ENCODE data around the gene BIN1.

The BIN1 gene

DNA sequence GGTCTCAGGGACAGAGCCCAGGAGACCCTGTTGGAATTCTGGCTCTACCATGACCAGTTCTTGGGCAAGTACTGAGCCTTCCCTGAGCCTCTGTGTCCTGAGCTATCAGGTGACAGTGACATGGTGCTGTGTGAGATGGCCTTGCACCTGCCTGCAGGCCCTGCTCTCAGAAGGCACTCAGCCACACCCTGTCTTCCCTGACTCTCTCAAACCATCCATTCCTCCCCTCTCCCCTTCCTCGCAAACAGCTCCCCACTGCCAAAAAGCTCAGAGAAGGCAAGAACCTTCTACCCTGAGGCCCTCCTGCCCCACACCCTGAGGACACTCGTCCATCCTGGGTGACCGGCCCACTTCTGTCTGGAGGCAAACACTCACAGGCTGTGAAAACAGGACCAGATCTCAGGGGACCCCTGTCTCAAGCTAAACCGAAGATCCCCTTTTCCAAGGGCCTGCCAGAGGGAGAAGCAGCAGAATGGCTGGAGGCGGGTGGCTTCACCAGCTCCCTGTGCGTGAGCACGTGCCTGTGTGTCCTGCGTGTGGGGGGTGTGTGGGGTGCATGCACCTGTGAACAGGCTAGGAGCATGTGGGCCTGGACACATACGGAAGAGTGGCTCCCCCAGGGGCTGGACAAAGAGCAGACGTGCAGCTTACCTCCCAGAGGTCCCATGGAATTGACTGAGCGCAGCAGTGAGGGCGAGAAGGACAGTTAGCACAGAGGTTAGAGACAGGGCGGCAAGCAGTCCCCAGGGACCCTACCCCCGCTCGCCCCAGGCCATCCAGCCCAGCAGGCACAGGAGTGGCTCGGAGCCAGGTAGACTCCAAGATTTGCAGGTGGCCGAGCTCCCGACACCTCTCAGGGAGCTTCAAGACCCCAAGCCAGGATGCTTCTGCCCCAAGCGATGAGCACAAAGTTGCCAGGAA is 53.9 kb downstream of the BIN1 start:
- no peak for TF ChIP-seq Cebpa-rat (IDR thresholded peaks at IDR 0.05)
- Histone ChIP-seq H3K9me3 (replicated peaks in 1 of 11) (no peaks in the 10 kb centered on the region), H4K20me1 (peaks cover 0 to 72% (median 49%) of the 10 kb centered on the region in 11 experiments; a peak in 19 of 22 replicates), H3K9ac (peak overlapping the region in 5 of 11 experiments; percentile 9 to 49 (median 28); a peak in 5 of 22 replicates), H3K4me3 (no peak overlapping the region), H3K36me3 (peaks cover 6 to 71% (median 45%) of the 10 kb centered on the region in 11 experiments), H3K4me1 (peaks cover 26 to 66% (median 57%) of the 10 kb centered on the region in 10 experiments), H3K27me3 (no peaks in the 10 kb centered on the region), H3K4me2 (peak overlapping the region; percentile 74 to 93 (median 84)), H3K27ac (peak overlapping the region in 3 of 11 experiments; percentile 12 to 48 (median 36); a peak in 3 of 22 replicates)

DNA sequence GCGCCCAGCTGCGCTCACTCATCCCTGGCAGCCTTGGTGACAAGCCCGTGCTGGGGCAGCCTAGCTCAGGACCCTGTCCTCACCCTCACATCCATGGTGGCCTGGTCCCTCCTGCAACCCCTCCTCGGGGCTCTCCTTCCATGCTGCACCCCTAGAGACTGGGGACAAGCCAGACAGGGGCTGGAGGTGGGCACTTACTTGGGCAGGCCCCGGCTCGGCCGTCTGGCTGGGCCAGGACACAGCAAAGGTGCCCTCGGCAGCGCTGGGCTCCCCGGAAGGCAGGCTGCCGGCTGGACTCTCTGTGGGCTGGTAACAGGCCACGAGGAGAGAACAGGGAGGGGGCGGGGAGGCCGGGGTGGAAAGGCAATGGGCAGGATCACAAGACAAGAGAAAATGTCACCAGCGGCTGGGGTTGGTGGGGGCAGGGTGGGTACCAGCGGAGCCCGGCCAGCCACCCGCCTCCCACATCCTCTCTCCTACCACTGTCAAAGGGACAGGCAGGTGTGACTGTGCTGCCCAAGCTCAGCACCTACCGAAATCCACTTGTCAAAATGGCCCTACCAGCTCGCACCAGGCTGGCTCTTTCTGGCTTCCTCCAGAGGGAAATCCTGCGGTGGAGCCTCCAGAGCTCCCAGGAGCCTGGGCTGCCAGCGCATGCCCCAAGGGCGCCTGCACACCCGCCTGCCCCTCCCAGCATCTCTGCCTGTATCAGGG is 54.7 kb downstream of the BIN1 start:
- Histone ChIP-seq H3K4me1 (peaks cover 26 to 66% (median 57%) of the 10 kb centered on the region in 10 experiments), H4K20me1 (peaks cover 0 to 68% (median 49%) of the 10 kb centered on the region in 11 experiments; a peak in 19 of 22 replicates), H3K4me3 (no peak overlapping the region), H3K9ac (peak overlapping the region in 7 of 11 experiments; percentile 9 to 49 (median 29); a peak in 8 of 22 replicates), H3K4me2 (peak overlapping the region; percentile 74 to 93 (median 84)), H3K36me3 (peaks cover 9 to 71% (median 45%) of the 10 kb centered on the region in 11 experiments), H3K27me3 (no peaks in the 10 kb centered on the region), H3K27ac (peak overlapping the region in 7 of 11 experiments; percentile 10 to 54 (median 34); a peak in 9 of 22 replicates), H3K9me3 (replicated peaks in 1 of 11) (no peaks in the 10 kb centered on the region; a peak in 1 of 22 replicates)
- no peak for TF ChIP-seq Cebpa-rat (IDR thresholded peaks at IDR 0.05)

GRCh38 chr2:127051116-127052056 is 55.6 kb downstream of the BIN1 start:
- H4K20me1 ChIP-seq = peaks cover 0 to 67% (median 49%) of the 10 kb centered on the region in 11 experiments; a peak in 19 of 22 replicates
- peak overlapping the region; percentile 74 to 93 (median 84) for H3K4me2 ChIP-seq
- H3K9ac ChIP-seq = peak overlapping the region in 5 of 11 experiments; percentile 4 to 50 (median 13); a peak in 6 of 22 replicates
- peaks cover 26 to 66% (median 57%) of the 10 kb centered on the region in 10 experiments for H3K4me1 ChIP-seq
- H3K27ac ChIP-seq = peak overlapping the region in 6 of 11 experiments; percentile 10 to 54 (median 32); a peak in 5 of 22 replicates
- no peak overlapping the region for H3K4me3 ChIP-seq
- TF ChIP-seq Cebpa-rat (IDR thresholded peaks at IDR 0.05) = no peak
- H3K36me3 ChIP-seq = peaks cover 13 to 71% (median 41%) of the 10 kb centered on the region in 11 experiments
- peaks cover 0 to 6% (median 0%) of the 10 kb centered on the region in 11 experiments; a peak in 2 of 22 replicates for H3K9me3 ChIP-seq (replicated peaks in 1 of 11)
- no peaks in the 10 kb centered on the region for H3K27me3 ChIP-seq

DNA sequence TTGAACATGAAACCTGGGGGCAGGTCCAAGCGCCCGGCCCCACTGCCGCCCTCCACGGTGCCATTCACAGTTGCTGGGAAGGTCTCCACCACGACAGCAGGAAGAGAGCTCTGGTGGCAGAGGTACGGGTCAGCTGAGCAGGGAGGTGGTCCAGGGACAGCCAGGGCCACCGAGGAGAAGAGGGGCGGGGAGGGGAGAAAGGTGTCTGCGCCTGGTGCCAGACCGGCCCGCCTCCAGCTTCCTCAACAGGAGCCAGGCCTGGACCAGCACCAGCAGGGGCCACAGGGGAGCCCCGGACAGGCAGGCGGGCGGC is 56.2 kb downstream of the BIN1 start:
- no peak for TF ChIP-seq Cebpa-rat (IDR thresholded peaks at IDR 0.05)
- Histone ChIP-seq H3K4me2 (peak overlapping the region; percentile 74 to 93 (median 84); a peak in 19 of 22 replicates), H3K27ac (0 out of 22 replicates have a peak overlapping the region, but pooled peaks of 1 of the 11 experiments have one; percentile 54), H3K9ac (peak overlapping the region in 5 of 11 experiments; percentile 4 to 50 (median 11); a peak in 5 of 22 replicates), H4K20me1 (peaks cover 0 to 61% (median 49%) of the 10 kb centered on the region in 11 experiments; a peak in 19 of 22 replicates), H3K36me3 (peaks cover 13 to 65% (median 35%) of the 10 kb centered on the region in 11 experiments), H3K4me1 (peaks cover 26 to 60% (median 57%) of the 10 kb centered on the region in 10 experiments), H3K9me3 (replicated peaks in 1 of 11) (peaks cover 0 to 6% (median 0%) of the 10 kb centered on the region in 11 experiments; a peak in 2 of 22 replicates), H3K4me3 (no peak overlapping the region), H3K27me3 (no peaks in the 10 kb centered on the region)

DNA sequence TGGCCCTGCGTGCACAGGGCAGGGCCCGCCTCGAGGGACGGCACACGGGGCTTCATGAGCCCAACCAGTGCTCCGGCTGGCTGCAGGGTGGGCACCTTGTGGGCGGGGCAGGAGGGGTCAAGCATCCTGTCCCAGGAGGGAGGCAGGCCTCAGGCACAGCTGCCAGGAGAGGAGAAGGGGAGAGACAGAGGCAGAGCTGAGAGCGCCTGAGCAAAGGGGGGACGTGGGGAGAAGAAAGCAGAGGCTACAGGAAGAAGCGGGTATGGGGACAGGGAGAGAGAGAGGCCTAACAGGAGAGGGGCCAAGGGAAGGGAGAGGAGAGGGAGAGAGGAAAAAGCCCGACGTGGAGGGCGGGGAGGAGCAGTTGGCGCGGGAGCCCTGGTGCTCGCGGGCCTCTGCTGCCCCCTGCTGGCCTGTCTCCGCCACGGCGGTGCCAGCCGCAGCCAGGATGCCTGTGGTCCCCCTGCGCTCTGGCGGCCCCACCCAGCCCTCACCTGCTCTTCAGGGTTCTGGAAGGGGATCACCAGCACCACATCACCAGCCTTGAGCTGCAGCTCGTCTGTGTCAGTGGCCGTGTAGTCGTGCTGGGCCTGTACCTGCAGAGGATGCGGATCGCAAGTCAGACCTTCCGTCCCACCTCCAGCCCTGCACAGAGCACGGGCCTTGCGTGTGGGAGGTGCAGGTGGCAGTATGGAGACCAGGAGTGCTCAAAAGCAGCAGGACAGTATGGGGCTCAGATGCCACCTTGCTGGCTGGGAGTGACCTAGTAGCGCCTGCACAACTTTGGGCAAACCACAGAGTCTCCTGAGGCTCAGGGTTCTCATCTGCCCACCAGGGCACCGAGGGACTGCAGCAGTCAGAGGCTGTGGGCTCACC is 56.8 kb downstream of the BIN1 start:
- Histone ChIP-seq H3K27ac (peak overlapping the region in 7 of 11 experiments; percentile 19 to 58 (median 44); a peak in 9 of 22 replicates), H3K4me2 (peak overlapping the region; percentile 74 to 93 (median 84); a peak in 20 of 22 replicates)

DNA sequence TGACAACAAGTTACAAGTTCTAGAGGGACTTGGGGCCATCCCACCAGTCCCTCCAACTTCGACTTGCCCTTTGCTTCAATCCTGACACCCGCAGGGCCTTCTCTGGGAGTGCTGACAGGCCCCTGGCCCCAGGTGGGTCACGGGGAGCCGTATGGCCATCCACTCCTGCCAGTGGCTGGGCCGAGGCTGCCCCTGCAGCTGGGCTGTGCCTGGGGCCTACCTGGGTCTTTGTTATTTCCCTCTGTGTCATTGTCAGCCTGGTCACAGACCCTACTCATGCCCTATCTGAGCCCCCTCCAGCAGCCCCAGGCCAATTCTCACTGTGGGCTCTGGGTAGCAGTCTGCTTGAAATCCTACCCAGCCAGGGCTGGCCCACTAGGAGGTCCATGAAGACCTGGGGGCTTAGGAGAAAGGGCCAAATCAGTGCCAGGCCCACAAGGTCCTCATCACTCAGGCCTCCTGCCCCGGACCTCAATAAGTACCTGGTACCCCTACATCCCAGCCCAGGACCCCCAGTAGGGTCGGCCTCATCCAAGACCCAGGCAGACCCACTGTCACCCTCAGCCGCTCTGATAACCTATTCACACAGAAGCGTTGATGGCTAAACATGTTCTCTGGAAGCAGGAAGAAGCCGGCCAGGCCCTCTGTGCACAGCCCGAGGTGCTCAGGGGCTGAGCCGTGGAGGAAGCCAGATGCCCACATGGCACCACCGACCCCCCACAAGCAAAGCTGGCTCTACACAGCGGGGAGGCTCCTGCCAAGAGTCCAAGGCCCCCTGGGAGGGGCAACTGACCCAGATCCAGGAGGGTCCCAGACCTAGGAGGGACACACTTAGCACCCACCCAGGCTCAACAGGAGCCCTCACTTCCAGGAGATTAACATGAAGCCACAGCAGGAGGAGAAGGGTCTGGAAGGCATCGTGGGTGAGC is 57.7 kb downstream of the BIN1 start:
- Histone ChIP-seq H3K36me3 (peaks cover 13 to 56% (median 28%) of the 10 kb centered on the region in 11 experiments), H3K9ac (peak overlapping the region in 6 of 11 experiments; percentile 2 to 49 (median 32); a peak in 8 of 22 replicates), H3K9me3 (replicated peaks in 1 of 11) (peaks cover 0 to 6% (median 0%) of the 10 kb centered on the region in 11 experiments; a peak in 2 of 22 replicates), H3K27me3 (no peaks in the 10 kb centered on the region), H3K4me1 (peaks cover 26 to 49% (median 47%) of the 10 kb centered on the region in 10 experiments), H3K27ac (peak overlapping the region in 6 of 11 experiments; percentile 17 to 58 (median 40); a peak in 8 of 22 replicates), H3K4me3 (no peak overlapping the region), H4K20me1 (peaks cover 0 to 54% (median 40%) of the 10 kb centered on the region in 11 experiments; a peak in 19 of 22 replicates), H3K4me2 (peak overlapping the region in 8 of 11 experiments; percentile 74 to 93 (median 83); a peak in 9 of 22 replicates)
- TF ChIP-seq Cebpa-rat (IDR thresholded peaks at IDR 0.05) = no peak

More for the DNA sequence above, 56.8 kb downstream of the BIN1 start:
- Histone ChIP-seq H3K9ac (peak overlapping the region in 6 of 11 experiments; percentile 7 to 49 (median 29); a peak in 10 of 22 replicates), H3K4me1 (peaks cover 26 to 58% (median 56%) of the 10 kb centered on the region in 10 experiments), H3K9me3 (replicated peaks in 1 of 11) (peaks cover 0 to 6% (median 0%) of the 10 kb centered on the region in 11 experiments; a peak in 2 of 22 replicates), H3K4me3 (no peak overlapping the region), H4K20me1 (peaks cover 0 to 59% (median 49%) of the 10 kb centered on the region in 11 experiments; a peak in 19 of 22 replicates), H3K27me3 (no peaks in the 10 kb centered on the region), H3K36me3 (peaks cover 13 to 62% (median 32%) of the 10 kb centered on the region in 11 experiments)
- no peak for TF ChIP-seq Cebpa-rat (IDR thresholded peaks at IDR 0.05)

Measured in BLaER1 treated with 17β-estradiol and CSF1 and Interleukin-3, amounts not matched to agents 10 nM and 100 nM (cell line).